ENCODE measurements around the gene FANCC.

Gene FANCC

GRCh38 chr9:95165004-95165403 is 152.5 kb downstream of the FANCC start:
- ATAC-seq (ENCODE audit: insufficient read depth, low read depth) (no peak), DNase-seq (no peak)
- Histone ChIP-seq H3K4me3 (ENCODE audit: low read depth in 1 of 2, low read length in 2 of 2) (no peak overlapping the region), H3K36me3 (ENCODE audit: insufficient read depth, low read length) (no peaks in the 10 kb centered on the region; the same call in 1 of the 2 replicates), H3K4me2 (ENCODE audit: insufficient read depth, low read length) (no peak overlapping the region), H3K9me3 (ENCODE audit: insufficient read depth, low read length, severe bottlenecking) (no peaks in the 10 kb centered on the region), H3K9ac (ENCODE audit: low read depth, low read length) (no peak overlapping the region), H3K79me2 (ENCODE audit: insufficient read depth, low read length) (no peaks in the 10 kb centered on the region), H2AFZ (ENCODE audit: low read depth, low read length) (no peak overlapping the region), H4K20me1 (ENCODE audit: insufficient read depth, low read length) (no peaks in the 10 kb centered on the region), H3K27ac (ENCODE audit: low read length) (no peak overlapping the region), H3K4me1 (ENCODE audit: insufficient read depth, low read length) (no peaks in the 10 kb centered on the region), H3K27me3 (ENCODE audit: insufficient read depth, low read length, poor library complexity) (no peaks in the 10 kb centered on the region)
- TF ChIP-seq, protein P1, sequence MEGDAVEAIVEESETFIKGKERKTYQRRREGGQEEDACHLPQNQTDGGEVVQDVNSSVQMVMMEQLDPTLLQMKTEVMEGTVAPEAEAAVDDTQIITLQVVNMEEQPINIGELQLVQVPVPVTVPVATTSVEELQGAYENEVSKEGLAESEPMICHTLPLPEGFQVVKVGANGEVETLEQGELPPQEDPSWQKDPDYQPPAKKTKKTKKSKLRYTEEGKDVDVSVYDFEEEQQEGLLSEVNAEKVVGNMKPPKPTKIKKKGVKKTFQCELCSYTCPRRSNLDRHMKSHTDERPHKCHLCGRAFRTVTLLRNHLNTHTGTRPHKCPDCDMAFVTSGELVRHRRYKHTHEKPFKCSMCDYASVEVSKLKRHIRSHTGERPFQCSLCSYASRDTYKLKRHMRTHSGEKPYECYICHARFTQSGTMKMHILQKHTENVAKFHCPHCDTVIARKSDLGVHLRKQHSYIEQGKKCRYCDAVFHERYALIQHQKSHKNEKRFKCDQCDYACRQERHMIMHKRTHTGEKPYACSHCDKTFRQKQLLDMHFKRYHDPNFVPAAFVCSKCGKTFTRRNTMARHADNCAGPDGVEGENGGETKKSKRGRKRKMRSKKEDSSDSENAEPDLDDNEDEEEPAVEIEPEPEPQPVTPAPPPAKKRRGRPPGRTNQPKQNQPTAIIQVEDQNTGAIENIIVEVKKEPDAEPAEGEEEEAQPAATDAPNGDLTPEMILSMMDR (IDR thresholded peaks at IDR 0.05; ENCODE audit: borderline replicate concordance, extremely low read depth, low read length, poor library complexity, severe bottlenecking), result no peak
- TF ChIP-seq EZH2 (IDR thresholded peaks at IDR 0.05; ENCODE audit: borderline replicate concordance, low read depth, low read length, severe bottlenecking), result no peak

- no peak for ATAC-seq (ENCODE audit: insufficient read depth, low read depth)
These were observed 159.9 kb downstream of the FANCC start for GRCh38 chr9:95157481-95158151.

DNA sequence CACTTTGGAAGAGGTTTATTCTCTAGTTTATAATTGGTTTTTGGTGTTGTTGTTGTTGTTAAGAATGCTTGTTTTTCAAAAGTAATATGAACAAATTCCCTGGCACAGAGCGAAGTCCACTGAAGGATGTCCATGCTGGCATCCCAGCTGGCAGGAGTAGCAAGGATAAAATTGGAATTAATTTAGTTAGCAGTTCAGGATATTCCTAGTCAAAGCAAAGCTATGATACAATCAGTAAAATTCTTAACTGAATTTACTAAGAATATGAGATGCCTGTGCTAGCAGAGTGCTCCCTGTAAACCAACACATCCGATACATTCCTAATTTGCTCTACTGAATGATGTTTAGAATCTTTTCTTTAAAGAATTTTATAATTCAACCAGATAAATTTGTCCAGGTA is 161.4 kb downstream of the FANCC start:
- Histone ChIP-seq H3K4me3 (ENCODE audit: low read depth in 1 of 2, low read length in 2 of 2) (no peak overlapping the region), H3K9ac (ENCODE audit: low read depth, low read length) (no peak overlapping the region), H3K27me3 (ENCODE audit: insufficient read depth, low read length, poor library complexity) (no peaks in the 10 kb centered on the region), H3K4me2 (ENCODE audit: insufficient read depth, low read length) (no peak overlapping the region), H3K79me2 (ENCODE audit: insufficient read depth, low read length) (no peaks in the 10 kb centered on the region), H2AFZ (ENCODE audit: low read depth, low read length) (no peak overlapping the region), H3K9me3 (ENCODE audit: insufficient read depth, low read length, severe bottlenecking) (no peaks in the 10 kb centered on the region), H3K27ac (ENCODE audit: low read length) (no peak overlapping the region), H3K36me3 (ENCODE audit: insufficient read depth, low read length) (no peaks in the 10 kb centered on the region), H4K20me1 (ENCODE audit: insufficient read depth, low read length) (no peaks in the 10 kb centered on the region), H3K4me1 (ENCODE audit: insufficient read depth, low read length) (no peaks in the 10 kb centered on the region)
- ATAC-seq (ENCODE audit: insufficient read depth, low read depth) (no peak), DNase-seq (no peak)
- TF ChIP-seq, protein P1 (IDR thresholded peaks at IDR 0.05; ENCODE audit: borderline replicate concordance, extremely low read depth, low read length, poor library complexity, severe bottlenecking), result no peak
- TF ChIP-seq EZH2 (IDR thresholded peaks at IDR 0.05; ENCODE audit: borderline replicate concordance, low read depth, low read length, severe bottlenecking), result no peak

More at GRCh38 chr9:95157481-95158151, 159.9 kb downstream of the FANCC start:
- Histone ChIP-seq H3K79me2 (ENCODE audit: insufficient read depth, low read length) (no peaks in the 10 kb centered on the region), H3K27ac (ENCODE audit: low read length) (no peak overlapping the region), H3K36me3 (ENCODE audit: insufficient read depth, low read length) (no peaks in the 10 kb centered on the region), H3K4me2 (ENCODE audit: insufficient read depth, low read length) (no peak overlapping the region), H3K4me3 (ENCODE audit: low read depth in 1 of 2, low read length in 2 of 2) (no peak overlapping the region), H4K20me1 (ENCODE audit: insufficient read depth, low read length) (no peaks in the 10 kb centered on the region), H3K4me1 (ENCODE audit: insufficient read depth, low read length) (no peaks in the 10 kb centered on the region), H3K27me3 (ENCODE audit: insufficient read depth, low read length, poor library complexity) (no peaks in the 10 kb centered on the region), H3K9ac (ENCODE audit: low read depth, low read length) (no peak overlapping the region), H2AFZ (ENCODE audit: low read depth, low read length) (no peak overlapping the region), H3K9me3 (ENCODE audit: insufficient read depth, low read length, severe bottlenecking) (no peaks in the 10 kb centered on the region)
- TF ChIP-seq, protein P1 (IDR thresholded peaks at IDR 0.05; ENCODE audit: borderline replicate concordance, extremely low read depth, low read length, poor library complexity, severe bottlenecking), result no peak
- TF ChIP-seq EZH2 (IDR thresholded peaks at IDR 0.05; ENCODE audit: borderline replicate concordance, low read depth, low read length, severe bottlenecking), result no peak
- DNase-seq, result no peak

Measured in DND-41 (cell line).